Prostate gland (tissue), 2 donors: ENCODE measurements around the gene ZMYM5. TPM values are rescaled to one million over a fixed set of nuclear protein-coding genes. Genes with fewer than 3 reads are reported as not detected.

ENCODE experiments used
- DNase-seq: peaks from one replicate; pipeline ENCODE4 v3.0.0-alpha.2; 2019; ENCODE audit warnings: low spot score
- H3K27ac ChIP-seq, 2 donors: fragments of 200-600 bp; sonication (generic); 2 replicates each; pipeline ENCODE4 v1.5.1; 2017 to 2019
- H3K27me3 ChIP-seq: fragments of 200-600 bp; sonication (generic); replicated peaks from 2 replicates; pipeline ENCODE4 v1.5.1; 2019; ENCODE audit not compliant: insufficient read depth
- H3K36me3 ChIP-seq, 2 donors: fragments of 200-600 bp; sonication (generic); 1 replicate in 1 of 2; 2 replicates in 1 of 2; pipeline versions ENCODE4 v1.5.1 to v1.8.1; 2017 to 2019
- H3K4me1 ChIP-seq: fragments of 200-600 bp; sonication (generic); replicated peaks from 2 replicates; pipeline ENCODE4 v1.5.1; 2019
- H3K4me3 ChIP-seq, 2 donors: fragments of 200-600 bp; sonication (generic); 2 replicates each; pipeline ENCODE4 v1.5.1; 2017 to 2019
- H3K9me3 ChIP-seq: fragments of 200-600 bp; sonication (generic); 2 replicates; pipeline ENCODE4 v1.5.1; 2017
- POLR2A ChIP-seq: fragments of 450-650 bp; IDR thresholded peaks from one replicate; pipeline ENCODE4 v1.6.1; 2016; ENCODE audit warnings: antibody characterized with exemption, mild to moderate bottlenecking
- POLR2AphosphoS5 ChIP-seq: sonication (generic); formaldehyde crosslinking; IDR thresholded peaks from one replicate; pipeline ENCODE4 v1.6.1; 2017; ENCODE audit warnings: antibody characterized with exemption
- whole genome bisulfite sequencing: methylation state at CpG from one replicate; pipeline ENCODE4 v1.1.5; 2018; 5-methylcytosine and 5-hydroxymethylcytosine counted together
- intact Hi-C: fragments of 100-400 bp; cut with DNase I; formaldehyde crosslinking; loops from one replicate; pipeline ENCODE4 v1.14.2; 2022
- total RNA-seq, 2 donors: library from RNA; depleted of rRNA; stranded (reverse); fragments of >200 nt; gene quantifications; one replicate each; pipeline ENCODE4 v1.1.0, GENCODE V29; 2016
- TF ChIP-seq, protein P1 (sequence below), 4 experiments: fragments of 200-600 bp in 2 of 4; fragments of 450-650 bp in 2 of 4; sonication (generic) in 2 of 4; IDR thresholded peaks; 1 replicate in 3 of 4; 2 replicates in 1 of 4; pipeline ENCODE4 v1.5.1; 2016 to 2019; ENCODE audit warnings: antibody characterized with exemption in 4 of 4, mild to moderate bottlenecking in 2 of 4, moderate library complexity in 2 of 4

Gene ZMYM5
- total RNA-seq, 2 donors from 2014 or later = 19.6 to 21.5 TPM

DNA sequence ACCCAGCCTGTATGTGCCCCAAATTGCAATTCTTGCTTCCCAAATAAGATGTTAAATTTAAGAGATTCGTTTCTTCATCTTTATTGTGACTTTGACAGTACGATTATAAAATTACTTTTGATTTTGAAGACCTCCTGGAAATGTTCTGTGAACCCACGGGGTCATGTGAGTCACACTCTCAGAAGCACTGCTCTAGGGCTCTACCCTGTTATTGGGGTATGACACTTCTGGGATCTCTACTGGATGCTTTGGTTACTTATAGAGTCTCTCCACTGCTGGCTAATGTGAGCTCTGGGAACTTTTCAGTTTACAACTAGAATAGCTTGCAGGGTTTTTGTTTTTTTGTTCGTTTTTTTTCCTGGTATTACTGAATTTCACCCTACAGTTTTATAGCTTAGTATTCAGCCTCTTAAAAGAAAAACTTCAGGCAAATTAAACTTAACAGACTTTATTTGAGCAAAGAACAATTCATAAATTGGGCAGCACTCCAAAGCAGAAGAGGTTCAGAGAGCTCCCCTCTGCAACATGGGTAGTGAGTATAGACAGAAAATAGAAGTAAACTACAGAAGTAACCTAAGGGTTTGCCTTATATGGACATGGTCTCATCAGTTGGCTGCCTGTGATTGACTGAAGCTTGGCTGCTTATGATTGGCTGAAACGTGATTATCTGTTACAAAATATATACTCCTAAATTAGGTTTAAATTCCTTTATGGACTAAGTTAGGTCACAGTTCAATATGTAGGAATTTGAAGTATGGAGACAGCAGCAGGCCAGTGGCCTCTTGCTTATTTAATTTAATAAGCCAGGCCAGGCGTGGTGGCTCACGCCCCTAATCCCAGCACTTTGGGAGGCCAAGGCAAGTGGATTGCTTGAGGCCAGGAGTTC, 52.2 kb downstream of the ZMYM5 start:
- Histone ChIP-seq H3K27me3 (no peaks in the 10 kb centered on the region), H3K36me3 (no peaks in the 10 kb centered on the region), H3K4me3 (no peak overlapping the region), H3K27ac (no peak overlapping the region), H3K4me1 (no peaks in the 10 kb centered on the region), H3K9me3 (no peaks in the 10 kb centered on the region)
- no peak for DNase-seq
- WGBS = 96% methylated on average over 7 of the region's 7 CpGs
- intact Hi-C loops = no loop called here
- TF ChIP-seq POLR2AphosphoS5 (no peak), POLR2A (no peak)
- TF ChIP-seq, protein P1, sequence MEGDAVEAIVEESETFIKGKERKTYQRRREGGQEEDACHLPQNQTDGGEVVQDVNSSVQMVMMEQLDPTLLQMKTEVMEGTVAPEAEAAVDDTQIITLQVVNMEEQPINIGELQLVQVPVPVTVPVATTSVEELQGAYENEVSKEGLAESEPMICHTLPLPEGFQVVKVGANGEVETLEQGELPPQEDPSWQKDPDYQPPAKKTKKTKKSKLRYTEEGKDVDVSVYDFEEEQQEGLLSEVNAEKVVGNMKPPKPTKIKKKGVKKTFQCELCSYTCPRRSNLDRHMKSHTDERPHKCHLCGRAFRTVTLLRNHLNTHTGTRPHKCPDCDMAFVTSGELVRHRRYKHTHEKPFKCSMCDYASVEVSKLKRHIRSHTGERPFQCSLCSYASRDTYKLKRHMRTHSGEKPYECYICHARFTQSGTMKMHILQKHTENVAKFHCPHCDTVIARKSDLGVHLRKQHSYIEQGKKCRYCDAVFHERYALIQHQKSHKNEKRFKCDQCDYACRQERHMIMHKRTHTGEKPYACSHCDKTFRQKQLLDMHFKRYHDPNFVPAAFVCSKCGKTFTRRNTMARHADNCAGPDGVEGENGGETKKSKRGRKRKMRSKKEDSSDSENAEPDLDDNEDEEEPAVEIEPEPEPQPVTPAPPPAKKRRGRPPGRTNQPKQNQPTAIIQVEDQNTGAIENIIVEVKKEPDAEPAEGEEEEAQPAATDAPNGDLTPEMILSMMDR (IDR thresholded peaks at IDR 0.05) = no peak

DNA sequence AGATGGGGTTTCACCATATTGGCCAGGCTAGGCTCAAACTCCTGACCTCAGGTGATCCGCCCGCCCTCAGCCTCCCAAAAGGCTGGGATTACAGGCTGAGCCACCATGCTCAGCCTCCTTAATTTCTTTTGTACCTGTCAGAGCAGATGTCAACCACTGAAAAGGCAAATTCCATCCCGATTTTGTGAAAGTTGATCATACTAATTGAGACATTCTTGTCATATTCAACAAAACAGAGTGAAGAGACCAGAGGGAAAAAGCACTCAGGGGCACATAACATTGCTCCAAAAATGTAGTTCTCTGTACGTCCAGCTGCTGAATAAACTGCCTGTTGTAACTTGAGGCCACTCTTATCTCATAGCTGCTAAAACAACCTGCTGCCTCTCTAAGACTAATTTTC, 53.3 kb downstream of the ZMYM5 start:
- Histone ChIP-seq H3K27ac (no peak overlapping the region), H3K9me3 (no peaks in the 10 kb centered on the region), H3K36me3 (no peaks in the 10 kb centered on the region), H3K27me3 (no peaks in the 10 kb centered on the region), H3K4me3 (no peak overlapping the region), H3K4me1 (no peaks in the 10 kb centered on the region)
- 89% methylated on average over 4 of the region's 4 CpGs for WGBS
- no peak for DNase-seq
- intact Hi-C loops = no loop called here
- TF ChIP-seq POLR2A = no peak
- TF ChIP-seq POLR2AphosphoS5 = no peak
- TF ChIP-seq, protein P1 (IDR thresholded peaks at IDR 0.05) = no peak

DNA sequence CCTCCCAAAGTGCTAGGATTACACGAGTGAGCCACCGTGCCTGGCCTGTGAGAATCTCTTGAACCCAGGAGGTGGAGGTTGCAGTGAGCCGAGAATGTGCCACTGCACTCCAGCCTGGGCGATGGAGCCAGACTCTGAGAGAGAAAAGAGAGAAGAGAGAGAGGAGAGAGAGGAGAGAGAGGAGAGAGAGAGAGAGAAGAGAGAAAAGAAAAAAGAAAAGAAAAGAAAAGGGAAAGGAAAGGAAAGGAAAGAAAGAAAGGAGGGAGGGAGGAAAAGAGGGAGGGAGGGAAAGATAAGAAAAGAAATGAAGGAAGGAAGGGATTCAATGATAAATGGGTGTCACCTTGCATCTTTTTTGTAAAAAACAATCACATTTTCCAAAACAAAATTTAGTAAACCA, 57.7 kb downstream of the ZMYM5 start:
- intact Hi-C loops = no loop called here
- Histone ChIP-seq H3K4me1 (no peaks in the 10 kb centered on the region), H3K36me3 (no peaks in the 10 kb centered on the region), H3K27ac (no peak overlapping the region), H3K27me3 (no peaks in the 10 kb centered on the region), H3K4me3 (no peak overlapping the region), H3K9me3 (no peaks in the 10 kb centered on the region)
- no peak for DNase-seq
- TF ChIP-seq POLR2AphosphoS5 = no peak
- TF ChIP-seq, protein P1 (IDR thresholded peaks at IDR 0.05) = no peak
- no peak for TF ChIP-seq POLR2A
- 86% methylated on average over 4 of the region's 4 CpGs for WGBS

DNA sequence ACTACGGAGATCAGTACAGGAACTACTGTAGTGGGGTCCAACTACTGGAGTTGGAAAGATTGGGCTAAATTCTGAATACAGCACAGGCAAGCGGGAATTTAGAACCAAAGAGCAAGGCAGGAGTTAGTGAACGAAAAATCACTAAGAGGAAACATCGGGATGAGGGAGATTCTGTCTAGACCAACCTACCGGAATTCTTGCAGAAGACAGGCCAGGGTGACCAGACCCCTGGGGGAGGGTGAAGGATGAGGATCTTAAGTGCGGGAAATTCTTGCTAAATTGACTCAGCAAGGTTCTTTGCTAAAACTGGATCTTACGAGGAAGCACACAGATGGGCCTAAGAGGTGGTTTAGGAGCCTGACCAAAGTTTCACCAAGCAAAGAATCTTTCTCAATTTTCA, 67.5 kb downstream of the ZMYM5 start:
- Histone ChIP-seq H3K27me3 (no peaks in the 10 kb centered on the region), H3K4me1 (no peaks in the 10 kb centered on the region), H3K9me3 (no peaks in the 10 kb centered on the region), H3K4me3 (no peak overlapping the region), H3K36me3 (no peaks in the 10 kb centered on the region), H3K27ac (no peak overlapping the region)
- no peak for DNase-seq
- TF ChIP-seq, protein P1 (IDR thresholded peaks at IDR 0.05) = no peak
- TF ChIP-seq POLR2AphosphoS5 = no peak
- no peak for TF ChIP-seq POLR2A
- 94% methylated on average over 7 of the region's 7 CpGs for WGBS
- intact Hi-C loops = no loop called here

DNA sequence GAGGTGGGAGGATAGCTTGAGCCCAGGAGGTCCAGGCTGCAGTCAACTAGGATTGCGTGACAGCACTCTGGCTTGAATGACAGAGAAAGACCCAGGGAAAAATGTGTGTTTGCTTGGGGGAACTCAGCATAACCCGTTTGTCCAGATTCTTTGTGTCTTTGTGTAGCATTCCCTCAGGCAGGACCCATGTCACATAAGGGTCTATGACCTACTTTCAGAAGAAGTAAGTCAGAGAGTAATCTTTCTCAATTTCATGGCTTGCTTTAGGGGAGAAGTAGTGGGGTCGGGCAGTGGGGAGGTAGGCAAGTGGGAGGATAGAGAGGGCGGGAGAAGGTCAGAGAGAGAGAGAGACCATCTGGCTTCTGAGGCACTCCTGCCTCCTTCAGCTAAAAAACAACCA, 68.8 kb downstream of the ZMYM5 start:
- Histone ChIP-seq H3K4me3 (no peak overlapping the region), H3K9me3 (no peaks in the 10 kb centered on the region), H3K36me3 (no peaks in the 10 kb centered on the region), H3K27me3 (no peaks in the 10 kb centered on the region), H3K27ac (no peak overlapping the region), H3K4me1 (no peaks in the 10 kb centered on the region)
- DNase-seq = peak; percentile 12
- 55% methylated on average over 4 of the region's 4 CpGs for WGBS
- intact Hi-C loops = no loop called here
- TF ChIP-seq POLR2AphosphoS5 (no peak), POLR2A (no peak)
- TF ChIP-seq, protein P1 (IDR thresholded peaks at IDR 0.05) = no peak
